Retina (tissue), 1 donor: ENCODE measurements around the gene MS4A12.
"Not testable (repeated sequence)": the region's sequence is repeated elsewhere in the genome, so short reads cannot be mapped to it uniquely, and the experiment has no call there.

Experiments
- DNase-seq: peaks from one replicate; pipeline ENCODE4 v3.0.0-alpha.2; 2016

MS4A12 gene

GRCh38 chr11:60513496-60514460 is 21.2 kb downstream of the MS4A12 start:
- no peak for DNase-seq

DNA sequence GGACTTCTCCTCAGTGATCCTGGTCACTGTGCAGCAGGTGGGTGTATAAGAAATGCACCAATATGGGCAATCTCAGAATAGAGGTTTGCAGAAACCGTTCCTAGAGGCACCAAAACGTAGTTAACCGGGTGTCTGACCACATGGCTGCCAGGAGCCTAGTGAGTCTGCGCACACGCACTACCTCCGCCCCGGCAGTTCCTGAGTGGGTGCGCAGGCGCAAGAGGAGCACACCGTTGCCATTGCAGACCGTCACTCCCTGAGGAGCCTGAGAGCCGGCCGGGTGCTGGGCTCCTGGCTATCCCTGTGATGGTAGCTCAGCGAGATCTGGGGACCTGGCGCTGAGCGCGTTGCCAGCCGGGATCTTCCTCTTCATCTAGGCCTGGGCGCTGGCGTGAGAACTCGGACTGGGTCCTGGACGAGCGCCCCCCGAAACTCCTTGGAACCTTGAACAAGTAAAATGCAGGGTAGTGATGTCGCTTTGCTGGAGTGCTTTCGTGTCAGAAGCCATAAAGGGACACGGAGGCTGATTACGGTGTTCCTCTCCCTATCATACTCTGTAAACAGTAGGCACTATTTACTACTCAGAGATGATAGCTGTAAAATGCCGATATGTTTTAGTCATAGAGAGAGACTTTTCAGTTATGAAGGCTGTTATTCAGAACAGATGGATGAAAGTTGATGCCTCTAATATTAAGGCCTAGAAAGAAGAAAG is 22.7 kb downstream of the MS4A12 start, which contains the start of gene MS4A13:
TSS of gene MS4A13 (plus strand) at position 249 of the 712 bp plus-strand sequence. CDS start 2,692 bp downstream, outside the sequence.
- DNase-seq = no peak

GRCh38 chr11:60528465-60528864 is 35.9 kb downstream of the MS4A12 start:
- DNase-seq = no peak

DNA sequence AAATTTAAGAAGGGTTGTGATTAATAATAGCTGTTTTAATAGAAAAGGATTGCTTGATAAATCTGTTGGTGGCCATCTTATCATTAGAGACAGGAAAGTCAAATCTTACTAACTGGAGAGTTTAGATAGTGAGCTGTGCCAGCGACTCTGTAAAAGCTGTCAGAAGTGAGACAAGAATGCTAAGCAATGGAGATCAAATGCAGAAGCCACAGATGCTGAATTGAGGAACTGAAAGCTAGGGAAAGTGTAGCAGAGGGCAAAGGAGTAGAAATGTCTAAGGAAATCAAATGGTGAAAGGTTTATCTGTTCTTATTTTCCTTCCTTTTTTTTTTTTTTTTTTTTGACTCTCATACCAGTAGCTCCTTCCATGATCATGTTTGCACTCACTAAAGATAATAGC is 36.4 kb downstream of the MS4A12 start:
- DNase-seq = no peak

DNA sequence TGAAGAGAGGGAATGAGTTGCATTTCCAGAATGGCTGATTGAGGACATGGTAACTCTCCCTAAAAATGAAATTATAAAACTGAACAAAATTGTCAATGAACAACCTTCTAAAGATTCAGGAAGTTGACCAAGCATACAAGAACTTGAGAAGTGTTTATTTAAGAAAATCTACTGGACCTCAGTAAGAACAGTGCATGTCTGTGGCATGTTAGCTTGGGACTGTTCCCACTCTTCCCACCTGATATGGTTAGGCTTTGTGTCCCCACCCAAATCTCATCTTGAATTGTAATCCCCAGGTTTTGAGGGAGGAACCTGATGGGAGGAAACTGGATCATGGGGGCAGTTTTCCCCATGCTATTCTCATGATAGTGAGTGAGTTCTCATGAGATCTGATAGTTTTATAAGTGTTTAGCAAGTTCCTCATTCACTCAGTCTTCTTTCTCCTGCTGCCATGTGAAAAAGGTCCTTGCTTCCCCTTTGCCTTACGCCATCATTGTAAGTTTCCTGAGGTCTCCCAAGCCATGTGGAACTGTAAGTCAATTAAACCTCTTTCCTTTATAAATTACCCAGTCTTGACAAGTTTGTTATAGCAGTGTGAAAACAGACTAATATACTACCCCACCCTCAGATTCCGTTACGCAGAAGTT is 38.0 kb downstream of the MS4A12 start:
- no peak for DNase-seq

GRCh38 chr11:60532383-60532782 is 39.8 kb downstream of the MS4A12 start:
- not testable (repeated sequence) for DNase-seq

DNA sequence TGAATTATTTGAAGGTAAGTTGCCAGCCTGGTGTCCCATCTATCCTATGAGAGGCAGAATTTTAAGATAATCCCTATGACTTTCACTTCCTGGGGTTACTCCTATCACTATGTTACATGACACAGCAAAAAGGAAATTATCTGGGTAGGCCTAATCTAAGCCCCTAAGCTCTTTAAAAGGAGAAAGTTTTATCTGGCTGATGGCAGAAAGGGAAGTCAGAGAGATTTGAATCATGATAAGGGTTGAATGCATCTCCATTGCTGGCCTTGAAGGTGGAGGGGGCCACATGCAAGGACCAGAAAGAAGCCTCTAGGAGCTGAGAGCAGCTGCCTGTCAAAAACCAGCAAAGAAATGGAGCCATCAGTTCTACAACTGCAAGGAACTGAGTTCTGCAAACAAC is 46.0 kb downstream of the MS4A12 start:
- not testable (repeated sequence) for DNase-seq

- DNase-seq = no peak
Measured at GRCh38 chr11:60544077-60544476, 51.5 kb downstream of the MS4A12 start.
